Raji (cell line): ENCODE results near the gene CELF4.

Experiments used
- POLR2A ChIP-seq: IDR thresholded peaks from 2 replicates; pipeline ENCODE4 v1.6.1; 2011; ENCODE audit warnings: low read depth, low read length, control low read depth; ENCODE audit not compliant: insufficient read depth

CELF4 gene

DNA sequence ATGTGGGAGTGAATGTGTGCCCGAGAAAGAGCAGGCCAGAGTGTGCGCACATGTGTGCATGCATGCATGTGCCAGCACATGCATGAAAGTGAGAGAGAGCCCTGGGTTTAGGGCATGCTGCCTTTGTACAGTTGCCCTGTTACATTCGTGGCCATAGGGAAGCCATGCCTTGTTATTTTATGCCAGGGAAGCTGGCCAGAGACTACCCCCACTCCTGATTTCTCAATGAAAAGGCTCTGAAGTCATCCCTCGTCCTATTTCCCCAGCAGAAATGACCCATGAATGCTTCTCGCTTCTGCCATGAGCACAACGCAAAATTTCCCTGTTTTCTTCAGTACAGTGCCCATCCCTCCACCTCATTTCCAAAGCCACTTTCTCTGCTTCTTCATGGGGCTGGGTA lies 143.0 kb downstream of the CELF4 start:
- no peak for TF ChIP-seq POLR2A

DNA sequence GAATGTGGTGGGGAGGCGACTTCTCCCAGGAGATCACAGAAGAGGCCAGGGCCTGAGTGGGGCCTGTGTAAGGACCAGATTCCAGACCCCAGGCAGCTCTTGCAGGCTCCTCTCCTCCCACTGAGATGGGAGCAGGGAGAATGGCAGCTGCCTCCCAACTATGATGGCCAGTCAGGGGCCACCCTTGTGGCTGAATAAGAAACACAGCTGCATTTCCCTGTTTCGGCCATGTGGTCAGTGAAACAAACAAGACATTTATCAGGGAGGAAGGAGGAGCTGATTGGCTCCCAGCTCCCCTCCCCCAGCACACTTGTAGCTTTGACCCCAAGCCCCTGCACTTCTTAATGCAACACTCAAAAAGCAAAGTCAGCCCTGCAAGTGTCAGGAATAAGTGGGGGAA lies 143.5 kb downstream of the CELF4 start:
- TF ChIP-seq POLR2A, result no peak

DNA sequence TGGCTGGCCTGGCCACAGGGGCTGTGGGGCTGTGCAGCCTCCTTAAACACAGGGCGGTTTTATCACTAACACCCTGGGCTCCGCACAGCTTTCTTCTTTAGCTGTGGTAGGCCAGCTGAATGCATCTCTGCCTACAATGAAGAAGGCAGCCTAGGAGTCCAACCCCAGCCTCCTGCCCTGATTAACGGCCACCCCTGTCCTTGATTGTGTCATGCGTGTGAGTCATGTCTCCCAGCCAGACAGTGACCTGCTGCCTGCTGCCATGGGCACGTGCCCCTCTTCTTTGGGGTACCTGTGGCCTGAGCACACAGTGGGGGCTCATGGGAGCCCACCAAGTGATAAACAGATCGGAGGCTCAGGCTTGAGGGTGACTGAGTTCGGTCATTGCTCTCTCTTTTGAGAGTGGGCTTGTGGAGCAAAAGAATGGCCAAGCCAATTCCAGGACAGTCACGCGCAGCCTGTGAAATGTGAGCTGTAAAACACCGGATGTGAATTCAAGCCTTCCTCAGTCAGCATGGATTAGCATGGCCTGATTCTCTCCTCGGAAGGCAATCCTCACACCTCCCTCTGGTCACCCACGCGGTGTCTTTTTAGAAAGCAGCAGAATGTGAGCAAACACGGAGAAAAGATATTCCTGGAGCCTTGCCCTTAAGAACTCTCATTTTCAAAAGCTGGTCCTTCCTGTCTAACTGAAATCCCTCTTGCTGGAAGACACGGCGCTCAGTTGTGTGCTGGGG lies 144.1 kb downstream of the CELF4 start:
- TF ChIP-seq POLR2A, result no peak

DNA sequence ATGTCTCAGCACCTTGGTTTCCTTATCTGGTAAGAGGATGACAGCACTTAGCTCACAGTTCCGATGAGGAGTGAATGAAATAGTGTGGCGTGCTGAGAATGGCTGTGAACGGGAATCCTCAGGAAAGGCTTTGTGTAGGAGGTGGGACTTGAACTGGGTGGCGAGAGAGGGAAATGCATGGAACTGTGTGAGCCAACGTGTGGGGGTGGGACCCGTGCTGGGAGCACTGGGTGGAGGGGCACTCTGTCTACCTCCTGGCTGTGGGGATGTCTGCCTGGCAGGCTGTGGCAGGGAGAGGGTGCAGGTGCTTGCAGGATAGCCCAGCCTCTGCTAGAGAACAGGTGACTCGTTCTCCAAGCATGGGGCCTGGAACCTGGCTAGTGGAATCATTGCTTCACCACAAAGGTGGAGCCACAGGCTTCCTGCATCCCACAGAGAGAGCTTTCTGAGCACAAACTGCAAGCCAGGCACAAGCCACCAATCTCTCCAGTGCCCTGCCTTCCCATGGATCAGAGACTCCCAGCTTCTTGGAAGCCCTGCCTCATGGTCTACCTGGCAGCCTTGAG lies 145.2 kb downstream of the CELF4 start:
- no peak for TF ChIP-seq POLR2A

DNA sequence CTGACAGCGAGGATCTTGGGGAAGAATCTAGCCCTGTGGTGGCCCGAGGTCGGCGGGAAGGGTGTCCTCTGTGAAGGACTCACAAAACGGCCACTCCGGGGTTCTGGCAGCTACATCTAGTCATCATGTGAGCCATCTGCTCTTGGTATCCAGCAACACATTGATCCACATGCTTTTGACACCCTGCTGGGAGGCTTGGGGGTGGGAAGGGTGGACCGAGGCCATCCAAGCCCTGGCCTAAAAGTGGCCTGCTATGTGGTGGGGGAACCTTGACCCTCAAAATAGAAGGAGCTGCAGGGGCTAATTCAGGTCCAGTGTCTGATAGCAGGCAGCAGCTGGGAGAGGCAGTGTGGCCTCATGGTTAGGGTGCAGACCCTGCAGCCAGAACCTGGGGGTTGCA lies 145.7 kb downstream of the CELF4 start:
- TF ChIP-seq POLR2A, result no peak

DNA sequence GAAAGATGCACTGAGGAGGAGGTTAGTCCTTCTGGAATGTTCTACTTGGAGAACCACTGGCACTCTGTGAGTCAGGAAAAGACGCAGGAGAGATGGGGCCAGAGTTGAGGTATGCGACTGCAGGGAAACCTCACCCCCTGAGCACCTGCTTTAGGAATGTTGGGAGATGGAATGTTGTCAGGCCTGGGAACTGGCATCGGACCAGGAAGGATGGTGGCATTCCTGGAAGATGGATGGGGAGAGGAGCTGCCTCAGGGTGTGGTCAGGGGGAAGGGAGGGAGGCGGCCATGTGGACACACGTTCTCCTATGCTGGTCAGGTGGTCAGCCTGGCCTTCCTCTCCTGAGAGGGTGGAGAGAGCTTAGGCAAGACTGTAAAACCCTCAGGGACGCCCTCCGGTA lies 146.3 kb downstream of the CELF4 start:
- no peak for TF ChIP-seq POLR2A

DNA sequence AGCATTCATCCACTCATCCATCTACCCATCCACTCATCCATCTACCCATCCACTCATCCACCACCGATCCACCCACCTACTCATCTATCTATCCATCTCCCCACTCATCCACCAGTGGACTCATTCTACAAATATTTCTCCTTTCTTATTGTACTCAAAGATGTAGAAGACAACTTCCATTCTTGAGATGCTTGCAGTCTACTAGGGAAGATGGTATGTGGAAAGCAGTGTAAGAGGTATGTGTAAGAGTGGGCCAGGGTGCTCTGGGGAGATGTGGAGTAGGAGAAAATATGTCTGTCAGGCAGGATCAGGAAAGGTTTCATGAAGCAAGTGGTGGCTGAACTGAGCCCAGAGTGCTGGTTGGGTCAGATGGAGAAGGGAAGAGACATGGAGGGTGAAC lies 150.8 kb downstream of the CELF4 start:
- TF ChIP-seq POLR2A, result no peak

DNA sequence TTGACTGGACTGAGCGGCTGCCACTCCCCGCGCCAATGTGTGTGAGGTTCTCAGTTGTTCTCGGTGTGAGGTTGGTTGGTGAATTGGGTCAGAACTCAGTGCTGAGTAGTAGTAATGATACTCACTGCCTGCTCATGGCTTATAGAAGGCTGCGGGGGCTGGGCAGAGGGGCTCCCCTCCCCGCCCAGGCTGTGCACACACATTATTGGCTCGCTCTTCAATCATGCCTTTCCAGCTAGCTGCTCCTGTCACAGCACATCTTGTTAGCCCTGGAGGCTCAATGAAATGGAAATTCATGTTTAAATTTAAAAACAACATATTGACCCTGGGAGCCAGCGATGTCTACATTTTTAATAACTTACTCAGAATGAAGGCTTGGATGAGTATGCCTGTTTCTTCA lies 152.8 kb downstream of the CELF4 start:
- TF ChIP-seq POLR2A, result no peak

DNA sequence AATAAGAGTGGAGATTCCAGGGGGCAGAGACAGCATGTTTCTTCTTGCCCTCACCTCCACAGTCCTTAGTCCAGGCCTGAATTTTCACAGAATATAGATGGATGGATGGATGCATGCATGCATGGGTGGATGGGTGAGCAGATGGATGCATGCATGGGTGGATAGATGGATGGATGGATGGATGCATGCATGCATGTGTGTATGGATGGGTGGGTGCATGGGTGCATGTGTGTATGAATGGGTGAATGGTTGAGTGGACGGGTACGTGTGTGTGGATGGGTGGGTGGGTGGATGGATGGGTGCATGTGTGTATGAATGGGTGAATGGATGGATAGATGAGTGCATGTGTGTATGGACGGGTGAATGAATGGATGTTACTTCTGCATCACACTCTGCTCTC lies 153.3 kb downstream of the CELF4 start:
- no peak for TF ChIP-seq POLR2A

DNA sequence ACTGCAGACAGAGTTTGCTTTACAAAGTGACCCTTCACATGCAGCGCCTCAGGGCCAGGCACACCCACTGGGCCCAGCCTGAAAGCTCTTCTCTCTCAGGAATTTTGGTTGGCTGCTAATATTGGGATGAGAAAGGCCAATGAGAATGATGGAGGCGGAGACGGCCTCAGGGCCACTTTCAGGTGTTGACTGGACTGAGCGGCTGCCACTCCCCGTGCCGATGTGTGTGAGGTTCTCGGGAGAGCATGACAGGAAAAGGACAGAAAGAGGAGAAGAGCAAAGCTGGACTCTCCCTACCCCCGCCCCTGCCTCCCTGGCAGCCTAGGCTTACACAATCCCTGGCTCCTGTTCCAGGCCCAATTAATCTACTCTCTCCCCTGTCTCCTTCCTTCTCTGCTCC lies 155.7 kb downstream of the CELF4 start:
- no peak for TF ChIP-seq POLR2A

DNA sequence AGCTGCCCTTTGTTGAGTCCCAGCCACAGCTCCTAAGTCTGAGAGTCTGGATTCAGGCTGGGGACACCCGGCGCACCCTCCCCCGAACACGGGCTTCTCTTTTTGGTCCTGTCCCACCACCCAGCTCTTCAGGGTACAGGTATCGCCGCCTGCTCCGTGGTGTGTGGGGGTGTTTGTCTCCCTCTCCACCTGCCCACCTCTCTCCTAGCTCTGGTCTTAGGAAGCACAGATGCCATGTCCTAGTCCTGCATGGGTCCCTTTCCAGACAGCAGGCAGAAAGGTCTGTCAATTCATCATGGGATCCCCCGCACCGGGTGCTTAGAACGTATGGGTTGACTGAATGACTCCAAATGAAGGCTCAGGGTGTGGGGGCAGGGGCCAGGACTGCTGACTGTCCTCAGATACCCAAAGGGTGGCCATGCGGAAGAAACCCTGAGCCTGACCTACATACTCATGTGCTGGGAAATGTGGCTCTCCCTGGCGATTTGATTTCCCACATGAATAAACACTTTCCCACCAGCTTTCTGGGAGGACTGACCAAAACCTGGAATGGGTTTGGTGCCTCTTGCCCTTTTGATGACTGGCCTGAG lies 156.8 kb downstream of the CELF4 start:
- TF ChIP-seq POLR2A, result no peak

DNA sequence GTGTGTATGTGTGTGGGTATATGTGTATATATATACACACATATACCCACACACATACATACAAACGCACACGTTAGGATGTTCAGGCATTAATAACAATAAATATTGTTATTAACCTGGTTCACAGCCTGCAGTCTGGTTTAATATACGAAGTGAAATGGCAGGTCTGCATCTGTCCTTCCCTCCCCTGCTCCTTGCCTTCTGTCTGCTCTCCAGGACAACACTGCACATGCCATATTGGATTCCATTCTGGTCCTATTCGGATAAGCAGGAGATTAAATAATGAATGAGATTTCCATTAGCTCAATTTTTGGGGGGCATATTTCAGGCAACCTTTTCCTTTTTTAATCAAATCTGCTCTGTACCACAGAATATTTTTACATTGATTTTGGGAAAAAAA lies 158.0 kb downstream of the CELF4 start:
- TF ChIP-seq POLR2A, result no peak

DNA sequence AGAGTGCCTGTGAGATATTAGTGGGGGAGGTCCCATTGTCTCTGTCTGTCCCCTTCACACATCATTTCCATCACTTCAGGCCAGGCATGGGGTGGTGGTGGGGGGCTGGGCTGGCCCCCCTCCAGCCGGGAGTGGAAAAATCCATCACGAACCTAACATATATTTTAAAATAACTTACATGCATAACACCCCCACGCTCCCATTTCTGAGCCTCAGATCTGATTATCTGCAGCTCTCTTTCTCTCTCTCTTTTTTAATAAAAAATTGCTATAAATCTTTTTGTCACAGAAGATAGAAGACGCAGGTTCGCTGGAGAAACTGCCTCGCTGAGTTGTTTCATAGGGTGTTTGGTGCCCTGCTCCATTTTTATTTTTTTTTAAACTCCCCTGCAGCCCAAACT lies 159.8 kb downstream of the CELF4 start:
- no peak for TF ChIP-seq POLR2A

DNA sequence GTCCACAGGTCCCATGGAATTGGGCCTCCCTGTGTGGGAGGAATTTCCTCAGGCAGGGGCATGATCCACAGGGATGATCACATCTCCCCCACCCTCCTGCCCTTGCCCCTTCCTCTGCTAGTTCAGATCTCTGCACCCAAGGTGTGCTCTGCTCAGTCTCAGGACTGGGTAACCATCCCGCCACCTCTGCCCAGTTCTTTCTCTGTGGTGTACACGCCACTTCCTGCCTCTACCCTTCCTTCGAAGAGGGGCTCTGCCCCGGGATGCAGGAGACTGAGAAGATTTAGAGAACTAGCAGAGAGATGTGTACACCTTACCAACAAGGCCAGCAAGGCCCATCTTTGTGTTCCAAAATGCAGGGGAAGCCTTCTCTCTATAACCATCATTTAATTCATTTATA lies 160.4 kb downstream of the CELF4 start:
- TF ChIP-seq POLR2A, result no peak

DNA sequence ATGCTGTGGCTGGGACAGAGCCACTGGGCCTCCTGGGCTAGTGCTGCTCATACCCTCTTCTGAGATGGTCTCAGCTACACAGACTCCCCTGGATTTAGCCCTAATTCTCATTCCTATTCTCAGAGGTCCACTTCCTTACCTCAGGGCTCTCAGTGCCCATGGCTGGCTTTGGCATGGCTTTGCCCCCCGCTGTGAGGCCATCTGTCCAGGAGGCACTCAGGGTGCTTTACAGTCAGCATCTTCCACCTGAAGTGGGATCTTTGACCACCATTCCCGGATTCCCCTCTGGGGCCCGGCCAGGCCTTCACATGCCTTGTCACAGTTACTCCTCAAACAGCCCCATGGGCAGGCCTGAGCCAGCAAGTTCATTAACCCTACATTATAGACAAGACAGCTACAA lies 161.8 kb downstream of the CELF4 start:
- TF ChIP-seq POLR2A, result no peak

DNA sequence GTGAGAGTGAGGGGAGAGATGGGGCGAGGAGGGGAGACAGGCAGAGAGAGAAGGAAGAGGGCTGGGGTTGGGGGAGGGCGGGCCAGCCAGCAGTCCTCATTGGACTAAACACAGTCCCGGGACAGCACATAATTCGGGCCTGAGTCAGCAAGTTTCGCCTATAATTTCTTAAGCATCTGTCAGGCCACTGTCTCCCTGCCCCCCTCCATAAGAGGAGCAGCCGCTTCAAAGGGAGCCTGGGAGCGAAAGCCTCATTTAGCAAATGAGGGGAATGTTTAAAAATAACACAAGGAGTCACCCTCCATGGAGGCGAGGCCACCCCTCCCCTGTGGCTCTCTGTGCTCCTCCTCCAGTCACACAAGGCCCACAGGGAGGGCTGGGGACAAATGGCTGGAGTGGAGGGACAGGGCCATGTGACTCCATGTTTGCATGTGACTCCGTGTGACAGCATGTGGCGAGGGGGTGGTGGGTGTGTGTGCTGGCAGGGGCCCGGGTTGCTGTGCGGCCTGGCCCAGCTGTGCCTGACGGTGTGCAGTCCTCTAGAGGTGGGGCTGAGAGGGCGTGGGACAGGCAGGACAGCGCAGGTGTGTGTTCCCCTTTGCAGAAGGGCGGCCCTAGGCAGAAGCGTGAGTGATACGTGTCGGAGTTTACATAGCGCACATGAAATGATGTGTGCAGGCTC lies 162.4 kb downstream of the CELF4 start:
- TF ChIP-seq POLR2A, result no peak
